ENCODE results near the gene LRRN1. TPM values are rescaled to one million over a fixed set of nuclear protein-coding genes. Genes with fewer than 3 reads are reported as not detected.

LRRN1 gene
- under 0.01 and 15.3 TPM in 2 replicates for total RNA-seq

GRCh38 chr3:3799173-3800079, at the start of gene LRRN1:
Gene LRRN1 (plus strand): TSS chr3:3799431. CDS start chr3:3844642, 45,211 bp downstream.

Data from nasal cavity respiratory epithelium epithelial cell of viscerocranial mucosa (primary cell).